Bronchial epithelial cell (primary cell): ENCODE results near the gene THYN1. TPM values are rescaled to one million over a fixed set of nuclear protein-coding genes. Genes with fewer than 3 reads are reported as not detected.
"Not testable (repeated sequence)": the region's sequence is repeated elsewhere in the genome, so short reads cannot be mapped to it uniquely, and the experiment has no call there.

ENCODE experiments used
- DNase-seq: peaks from one replicate; pipeline ENCODE4 v3.0.0-alpha.2; 2010; ENCODE audit warnings: low read depth
- FAIRE-seq: peaks from 2 replicates; lab custom pipeline; 2011; peaks lifted over from hg19 to GRCh38; lab: Jason Lieb, UNC
- H3K27me3 ChIP-seq: 2 replicates; pipeline ENCODE4 v1.5.1; 2011; ENCODE audit warnings: low read length; ENCODE audit not compliant: control insufficient read depth, insufficient read depth
- H3K36me3 ChIP-seq: 2 replicates; pipeline ENCODE4 v1.5.1; 2011; ENCODE audit warnings: low read length; ENCODE audit not compliant: control insufficient read depth, insufficient read depth
- H3K4me3 ChIP-seq: 2 replicates; pipeline ENCODE4 v1.5.1; 2011; ENCODE audit warnings: mild to moderate bottlenecking, low read depth, low read length, control low read depth
- CTCF ChIP-seq: IDR thresholded peaks from 2 replicates; pipeline ENCODE4 v1.5.1; 2011; ENCODE audit warnings: mild to moderate bottlenecking, moderate library complexity, low read length, control low read depth, inconsistent platforms; ENCODE audit not compliant: insufficient read depth, severe bottlenecking
- total RNA-seq: library from RNA; depleted of rRNA; stranded (reverse); fragments of >200 nt; gene quantifications from 2 replicates; pipeline ENCODE4 v1.2.1, GENCODE V29; 2014

The THYN1 gene
- total RNA-seq, 1 donor from 2014 or later: 60.3 TPM

DNA sequence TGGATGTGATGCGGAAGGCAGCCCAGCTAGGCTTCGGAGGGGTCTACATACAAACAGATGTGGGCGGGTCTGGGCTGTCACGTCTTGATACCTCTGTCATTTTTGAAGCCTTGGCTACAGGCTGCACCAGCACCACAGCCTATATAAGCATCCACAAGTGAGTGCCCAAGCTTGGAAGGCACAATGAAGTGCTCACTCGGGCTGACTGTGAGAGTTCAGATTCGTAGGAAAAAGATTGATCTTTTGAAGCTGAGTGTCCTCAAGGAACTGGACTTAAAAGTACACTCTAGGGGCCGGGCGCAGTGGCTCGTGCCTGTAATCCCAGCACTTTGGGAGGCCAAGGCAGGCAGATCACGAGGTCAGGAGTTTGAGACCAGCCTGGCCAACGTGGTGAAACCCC lies 3.9 kb upstream of the THYN1 start:
- no peak for DNase-seq
- no peak for FAIRE-seq
- peaks cover 15% of the 10 kb centered on the region for H3K36me3 ChIP-seq
- no peaks in the 10 kb centered on the region for H3K27me3 ChIP-seq
- no peak overlapping the region for H3K4me3 ChIP-seq
- TF ChIP-seq CTCF: no peak

DNA sequence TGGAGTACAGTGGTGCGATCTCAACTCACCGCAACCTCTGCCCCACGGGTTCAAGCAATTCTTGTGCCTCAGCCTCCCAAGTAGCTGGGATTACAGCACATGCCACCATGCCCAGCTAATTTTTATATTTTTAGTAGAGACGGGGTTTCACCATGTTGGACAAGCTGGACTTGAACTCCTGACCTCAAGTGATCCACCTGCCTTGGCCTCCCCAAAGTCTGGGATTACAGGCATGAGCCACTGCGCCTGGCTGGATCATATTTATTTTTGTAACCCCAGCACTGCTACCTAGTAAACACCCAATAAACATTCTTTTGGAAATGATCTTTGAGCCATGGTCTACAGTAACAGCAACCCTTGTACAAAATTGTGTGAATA lies 2.0 kb upstream of the THYN1 start:
- not testable (repeated sequence) for FAIRE-seq, H3K4me3 ChIP-seq, DNase-seq, H3K27me3 ChIP-seq
- H3K36me3 ChIP-seq: peaks cover 12% of the 10 kb centered on the region

- no peak for FAIRE-seq
- no peak for DNase-seq
- no peak for TF ChIP-seq CTCF
- Histone ChIP-seq H3K4me3 (peak overlapping the region; percentile 70), H3K36me3 (peaks cover 10% of the 10 kb centered on the region), H3K27me3 (no peaks in the 10 kb centered on the region)
Measured at GRCh38 chr11:134254433-134255183, 1.5 kb upstream of the THYN1 start.

DNA sequence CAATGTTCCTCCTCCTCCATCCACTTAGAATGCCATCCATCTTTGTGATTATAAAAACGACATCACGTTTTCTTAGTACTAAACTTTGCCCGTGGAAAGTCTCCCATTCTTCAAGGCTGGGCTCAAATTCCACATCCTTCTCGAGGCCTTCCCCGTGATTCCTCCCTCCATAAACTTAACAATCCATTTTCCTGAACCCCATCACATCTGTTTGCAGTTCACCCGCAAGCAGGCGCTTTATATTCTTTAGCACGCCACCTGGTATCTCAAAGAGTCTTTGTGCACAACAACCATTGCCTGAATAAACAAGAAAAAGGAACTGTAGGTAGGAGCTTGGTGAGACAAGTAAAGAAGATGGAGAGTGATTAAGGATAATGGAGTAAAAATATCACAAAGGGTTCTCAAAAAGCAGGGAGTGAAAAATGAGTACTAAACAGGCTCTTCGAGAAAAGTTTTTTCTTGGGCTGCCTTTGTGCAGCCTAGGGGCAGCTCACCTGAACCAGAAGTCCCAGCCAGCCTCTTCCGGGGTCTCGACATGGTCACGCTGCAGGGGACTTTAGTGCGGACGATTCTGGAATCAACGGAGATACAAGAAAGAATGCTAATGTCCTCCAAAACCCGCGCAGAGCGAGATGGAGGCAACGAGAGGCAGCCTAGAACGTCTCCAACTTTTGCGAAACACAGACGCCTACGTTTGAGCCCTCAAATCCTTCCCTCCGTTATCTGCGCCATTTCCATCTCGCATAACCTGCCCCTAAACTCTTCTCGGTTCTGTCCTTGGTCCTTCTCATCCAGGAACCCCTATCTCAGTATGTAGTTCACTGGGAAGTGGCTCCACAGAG lies 585 bp downstream of the THYN1 start:
- H3K27me3 ChIP-seq: no peaks in the 10 kb centered on the region
- peaks cover 14% of the 10 kb centered on the region for H3K36me3 ChIP-seq
- H3K4me3 ChIP-seq: peak overlapping the region; percentile 70
- FAIRE-seq: no peak
- no peak for DNase-seq
- TF ChIP-seq CTCF: no peak

- no peak overlapping the region for H3K4me3 ChIP-seq
- FAIRE-seq (no peak), DNase-seq (no peak)
- no peak for TF ChIP-seq CTCF
- no peaks in the 10 kb centered on the region for H3K27me3 ChIP-seq
- H3K36me3 ChIP-seq: peaks cover 11% of the 10 kb centered on the region
Measured at GRCh38 chr11:134250675-134251074, 2.5 kb downstream of the THYN1 start.

GRCh38 chr11:134250246-134250645 lies 2.9 kb downstream of the THYN1 start:
- Histone ChIP-seq H3K4me3 (no peak overlapping the region), H3K27me3 (no peaks in the 10 kb centered on the region), H3K36me3 (peaks cover 12% of the 10 kb centered on the region)
- FAIRE-seq (no peak), DNase-seq (no peak)
- TF ChIP-seq CTCF: no peak
